Measurements from ENCODE around the gene C2. TPM values are rescaled to one million over a fixed set of nuclear protein-coding genes. Genes with fewer than 3 reads are reported as not detected.

C2 gene
- total RNA-seq, 4 donors from 2014 or later: 2.7 to 4.9 (median 3.6) TPM

- TF ChIP-seq CTCF (IDR thresholded peaks at IDR 0.05 in 4 of 5, conservative IDR thresholded peaks at IDR 0.05 in 1 of 5) (no peak), POLR2A (IDR thresholded peaks at IDR 0.05) (no peak)
- intact Hi-C loops (cut with DNase I; ENCODE audit: low total_unique reads) (no loop called here), in situ Hi-C loops (cut with MboI; ENCODE audit: low sequenced_read_pairs in 4 of 4) (no loop called here)
- no peaks in the 10 kb centered on the region for H3K9me3 ChIP-seq
- no peak for DNase-seq
- no peaks in the 10 kb centered on the region for H3K27me3 ChIP-seq
- ATAC-seq: no peak
- no peaks in the 10 kb centered on the region for H3K4me1 ChIP-seq
- H3K36me3 ChIP-seq: peaks cover 0 to 58% of the 10 kb centered on the region in 2 donors
- no peak overlapping the region for H3K27ac ChIP-seq
- no peak overlapping the region for H3K4me3 ChIP-seq
These were observed 46.9 kb upstream of the C2 start for GRCh38 chr6:31880616-31881015.

GRCh38 chr6:31881136-31881859 lies 46.2 kb upstream of the C2 start:
- Histone ChIP-seq H3K4me1 (no peaks in the 10 kb centered on the region), H3K36me3 (peaks cover 0 to 63% of the 10 kb centered on the region in 2 donors), H3K27ac (no peak overlapping the region), H3K9me3 (no peaks in the 10 kb centered on the region), H3K27me3 (no peaks in the 10 kb centered on the region), H3K4me3 (no peak overlapping the region)
- in situ Hi-C loops (cut with MboI; ENCODE audit: low sequenced_read_pairs in 4 of 4): no loop called here
- intact Hi-C loops (cut with DNase I; ENCODE audit: low total_unique reads): no loop called here
- DNase-seq: no peak
- TF ChIP-seq CTCF (IDR thresholded peaks at IDR 0.05 in 4 of 5, conservative IDR thresholded peaks at IDR 0.05 in 1 of 5) (no peak), POLR2A (IDR thresholded peaks at IDR 0.05) (no peak)
- ATAC-seq: no peak

GRCh38 chr6:31882344-31882743 lies 45.2 kb upstream of the C2 start:
- DNase-seq: no peak
- H3K4me3 ChIP-seq: no peak overlapping the region
- ATAC-seq: no peak
- intact Hi-C loops (cut with DNase I; ENCODE audit: low total_unique reads): no loop called here
- TF ChIP-seq POLR2A (IDR thresholded peaks at IDR 0.05): no peak
- TF ChIP-seq CTCF (IDR thresholded peaks at IDR 0.05 in 4 of 5, conservative IDR thresholded peaks at IDR 0.05 in 1 of 5): no peak
- no peaks in the 10 kb centered on the region for H3K4me1 ChIP-seq
- H3K9me3 ChIP-seq: no peaks in the 10 kb centered on the region
- H3K27me3 ChIP-seq: no peaks in the 10 kb centered on the region
- in situ Hi-C loops (cut with MboI; ENCODE audit: low sequenced_read_pairs in 4 of 4): no loop called here
- H3K36me3 ChIP-seq: peaks cover 0 to 74% of the 10 kb centered on the region in 2 donors
- H3K27ac ChIP-seq: no peak overlapping the region

- Histone ChIP-seq H3K4me1 (no peaks in the 10 kb centered on the region), H3K9me3 (no peaks in the 10 kb centered on the region), H3K27ac (no peak overlapping the region), H3K27me3 (no peaks in the 10 kb centered on the region), H3K4me3 (no peak overlapping the region), H3K36me3 (peaks cover 0 to 85% of the 10 kb centered on the region in 2 donors)
- in situ Hi-C loops (cut with MboI; ENCODE audit: low sequenced_read_pairs in 4 of 4) (no loop called here), intact Hi-C loops (cut with DNase I; ENCODE audit: low total_unique reads) (no loop called here)
- TF ChIP-seq CTCF (IDR thresholded peaks at IDR 0.05 in 4 of 5, conservative IDR thresholded peaks at IDR 0.05 in 1 of 5) (no peak), POLR2A (IDR thresholded peaks at IDR 0.05) (no peak)
- no peak for ATAC-seq
- DNase-seq: no peak
These were observed 43.8 kb upstream of the C2 start for GRCh38 chr6:31883676-31884075.

Data from gastrocnemius medialis (tissue), 4 donors.